ENCODE data around the gene LDLRAD4. TPM values are rescaled to one million over a fixed set of nuclear protein-coding genes. Genes with fewer than 3 reads are reported as not detected.

The LDLRAD4 gene
- total RNA-seq, 4 donors from 2014 or later, result 23.9 to 38.3 (median 27.0) TPM

DNA sequence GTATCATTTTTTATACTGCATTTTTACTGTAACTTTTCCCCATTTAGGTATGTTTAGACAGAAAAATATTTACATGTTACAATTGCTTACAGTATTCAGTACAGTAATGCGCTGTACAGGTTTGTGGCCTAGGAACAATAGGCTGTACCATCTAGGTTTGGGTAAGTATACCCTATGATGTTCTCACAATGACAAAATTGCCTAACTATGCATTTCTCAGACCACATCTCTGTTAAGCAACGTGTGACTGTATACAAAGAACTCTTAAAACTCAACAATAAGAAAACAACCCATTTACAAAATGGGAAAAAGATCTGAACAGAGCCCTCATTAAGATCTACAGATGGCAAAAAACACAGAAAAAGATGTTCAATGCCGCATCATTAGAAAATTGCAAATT, 478.4 kb downstream of the LDLRAD4 start:
- ATAC-seq (ENCODE audit: low FRiP score) (no peak), DNase-seq (ENCODE audit: low spot score) (no peak)
- TF ChIP-seq, protein P1, sequence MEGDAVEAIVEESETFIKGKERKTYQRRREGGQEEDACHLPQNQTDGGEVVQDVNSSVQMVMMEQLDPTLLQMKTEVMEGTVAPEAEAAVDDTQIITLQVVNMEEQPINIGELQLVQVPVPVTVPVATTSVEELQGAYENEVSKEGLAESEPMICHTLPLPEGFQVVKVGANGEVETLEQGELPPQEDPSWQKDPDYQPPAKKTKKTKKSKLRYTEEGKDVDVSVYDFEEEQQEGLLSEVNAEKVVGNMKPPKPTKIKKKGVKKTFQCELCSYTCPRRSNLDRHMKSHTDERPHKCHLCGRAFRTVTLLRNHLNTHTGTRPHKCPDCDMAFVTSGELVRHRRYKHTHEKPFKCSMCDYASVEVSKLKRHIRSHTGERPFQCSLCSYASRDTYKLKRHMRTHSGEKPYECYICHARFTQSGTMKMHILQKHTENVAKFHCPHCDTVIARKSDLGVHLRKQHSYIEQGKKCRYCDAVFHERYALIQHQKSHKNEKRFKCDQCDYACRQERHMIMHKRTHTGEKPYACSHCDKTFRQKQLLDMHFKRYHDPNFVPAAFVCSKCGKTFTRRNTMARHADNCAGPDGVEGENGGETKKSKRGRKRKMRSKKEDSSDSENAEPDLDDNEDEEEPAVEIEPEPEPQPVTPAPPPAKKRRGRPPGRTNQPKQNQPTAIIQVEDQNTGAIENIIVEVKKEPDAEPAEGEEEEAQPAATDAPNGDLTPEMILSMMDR (IDR thresholded peaks at IDR 0.05), result no peak

DNA sequence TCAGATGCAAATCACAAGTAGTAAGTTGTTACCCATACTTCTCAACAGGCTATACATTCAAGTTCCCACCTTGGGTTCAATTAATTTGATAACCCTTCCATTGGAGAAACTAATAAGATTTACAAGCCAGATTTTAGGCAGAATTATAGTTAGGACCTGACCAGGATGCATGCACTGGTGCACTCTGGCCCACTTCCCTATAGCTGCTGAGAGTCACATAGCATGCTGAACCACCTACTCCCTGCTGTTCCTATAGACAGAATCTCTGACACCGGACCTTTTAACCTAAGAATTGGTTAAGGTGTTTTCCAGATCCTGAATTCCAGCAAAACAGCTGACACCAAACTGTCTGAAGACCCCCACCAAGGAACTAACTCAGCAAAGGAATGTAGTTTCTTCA, 481.6 kb downstream of the LDLRAD4 start:
- no peak for DNase-seq (ENCODE audit: low spot score)
- TF ChIP-seq, protein P1 (IDR thresholded peaks at IDR 0.05), result no peak
- no peak for ATAC-seq (ENCODE audit: low FRiP score)

Small RNA genes lying within 50 kb of the gene (small RNA-seq; reads per million reads assigned to genes)
- gene MIR4526 (not detected), gene MIR5190 (not detected)

Other genes with a start within 250 kb of the LDLRAD4 start
- gene CEP192, start 227.4 kb upstream of the LDLRAD4 start, total RNA-seq, result 10 to 100 TPM; 13.3 to 29.6 (median 15.6) TPM